GM12891 (cell line): ENCODE results near the gene STPG2.

Experiments
- PAX5 ChIP-seq: IDR thresholded peaks from 2 replicates; pipeline ENCODE4 v1.6.1; 2011; ENCODE audit warnings: low read length, moderate library complexity, mild to moderate bottlenecking; ENCODE audit not compliant: insufficient read depth, severe bottlenecking
- POLR2A ChIP-seq: IDR thresholded peaks from 2 replicates; pipeline ENCODE4 v1.6.1; 2011; ENCODE audit warnings: low read depth, low read length, control low read depth
- POLR2AphosphoS5 ChIP-seq: IDR thresholded peaks from 2 replicates; pipeline ENCODE4 v1.6.1; 2011; ENCODE audit warnings: low read depth, low read length, control low read depth

DNA sequence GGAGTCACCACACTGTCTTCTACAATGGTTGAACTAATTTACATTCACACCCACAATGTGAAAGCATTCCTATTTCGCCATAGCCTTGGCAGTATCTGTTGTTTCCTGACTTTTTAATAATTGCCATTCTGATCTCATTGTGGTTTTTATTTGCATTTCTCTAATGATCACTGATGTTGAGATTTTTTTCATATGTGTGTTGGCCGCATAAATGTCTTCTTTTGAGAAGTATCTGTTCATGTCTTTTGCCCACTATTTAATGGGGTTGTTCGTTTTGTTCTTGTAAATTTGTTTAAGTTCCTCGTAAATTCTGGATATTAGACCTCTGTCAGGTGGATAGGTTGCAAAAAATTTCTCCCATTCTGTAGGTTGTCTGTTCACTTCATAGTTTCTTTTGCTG lies 519.1 kb downstream of the STPG2 start:
- TF ChIP-seq POLR2A = no peak
- TF ChIP-seq POLR2AphosphoS5 = no peak
- no peak for TF ChIP-seq PAX5
